IPS DF 6.9 (cell line): ENCODE measurements around the gene KRTAP10-9.
"Not testable (repeated sequence)": the region's sequence is repeated elsewhere in the genome, so short reads cannot be mapped to it uniquely, and the experiment has no call there.

Experiments
- DNase-seq: peaks from one replicate; pipeline ENCODE4 v3.0.0-alpha.2; 2013; ENCODE audit warnings: low read depth, low spot score
- H3K27ac ChIP-seq: one replicate; pipeline ENCODE4 v1.5.1; 2013; ENCODE audit warnings: low read length, control low read depth
- H3K27me3 ChIP-seq: 2 replicates; pipeline ENCODE4 v1.6.1; 2013; ENCODE audit warnings: mild to moderate bottlenecking, low read length; ENCODE audit not compliant: control insufficient read depth, insufficient read depth
- H3K36me3 ChIP-seq: 2 replicates; pipeline ENCODE4 v1.6.1; 2013; ENCODE audit warnings: low read length; ENCODE audit not compliant: control insufficient read depth, insufficient read depth
- H3K4me1 ChIP-seq: 2 replicates; pipeline ENCODE4 v1.6.1; 2013; ENCODE audit warnings: low read length; ENCODE audit not compliant: control insufficient read depth, insufficient read depth
- H3K4me3 ChIP-seq: 2 replicates; pipeline ENCODE4 v1.5.1; 2013; ENCODE audit warnings: mild to moderate bottlenecking, low read length
- H3K9me3 ChIP-seq: 2 replicates; pipeline ENCODE4 v1.6.1; 2013; ENCODE audit warnings: low read length, inconsistent platforms; ENCODE audit not compliant: control insufficient read depth, insufficient read depth
- WGBS: extraction: QIAGEN DNeasy Blood & Tissue Kit; methylation state at CpG from one replicate; pipeline ENCODE4 v1.1.7; 2013; ENCODE audit warnings: mixed read lengths, missing lambda C conversion rate; ENCODE audit not compliant: insufficient read length, insufficient coverage; 5-methylcytosine and 5-hydroxymethylcytosine counted together

Gene KRTAP10-9

DNA sequence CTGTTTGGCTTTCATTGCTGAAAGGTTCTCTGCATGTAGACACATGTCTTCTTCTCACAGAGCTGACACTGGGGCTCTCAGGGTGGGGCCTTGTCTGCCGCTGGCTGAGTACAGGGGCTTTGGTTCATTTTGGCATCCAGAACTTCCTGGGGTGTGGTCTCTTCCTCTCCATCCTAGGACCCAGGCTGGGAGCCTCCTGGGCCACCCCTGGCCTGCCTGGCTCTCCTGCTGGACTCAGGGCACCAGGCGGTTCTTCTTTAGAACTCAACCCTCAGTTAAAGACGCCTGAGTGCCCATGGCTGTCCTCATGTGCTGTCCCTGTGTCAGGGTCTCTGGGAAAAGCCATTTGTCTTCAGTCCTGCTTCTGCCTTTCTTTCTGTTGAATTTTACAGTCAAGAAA, 41.0 kb upstream of the KRTAP10-9 start:
- Histone ChIP-seq H3K4me1 (no peaks in the 10 kb centered on the region; the same call in 1 of the 2 replicates), H3K27ac (no peak overlapping the region), H3K27me3 (no peaks in the 10 kb centered on the region), H3K4me3 (no peak overlapping the region), H3K9me3 (no peaks in the 10 kb centered on the region), H3K36me3 (no peaks in the 10 kb centered on the region)
- no peak for DNase-seq
- WGBS: no CpG with 5 or more reads among the region's 3 CpGs

DNA sequence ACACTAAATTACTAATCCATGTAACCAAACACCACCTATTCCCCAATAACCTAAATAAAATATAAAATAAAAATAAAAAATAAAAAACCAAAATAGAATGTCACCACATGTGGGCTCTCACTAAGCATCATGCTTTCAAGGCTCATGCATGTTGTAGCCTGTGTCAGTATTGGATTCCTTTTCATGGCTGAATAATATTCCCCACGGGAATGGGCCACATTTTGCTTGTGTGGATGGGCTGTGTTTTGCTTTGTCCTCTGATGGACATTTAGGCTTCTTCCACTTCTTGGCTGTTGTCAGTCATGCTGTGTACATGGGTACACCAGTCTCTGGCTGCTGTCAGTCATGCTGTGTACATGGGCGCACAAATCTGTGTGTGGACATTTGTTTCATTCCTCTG, 37.8 kb upstream of the KRTAP10-9 start:
- DNase-seq: no peak
- H3K4me1 ChIP-seq: peaks cover 7% of the 10 kb centered on the region
- no peak overlapping the region for H3K4me3 ChIP-seq
- no CpG with 5 or more reads among the region's 2 CpGs for WGBS
- no peaks in the 10 kb centered on the region for H3K27me3 ChIP-seq
- H3K36me3 ChIP-seq: no peaks in the 10 kb centered on the region
- no peaks in the 10 kb centered on the region for H3K9me3 ChIP-seq
- no peak overlapping the region for H3K27ac ChIP-seq

DNA sequence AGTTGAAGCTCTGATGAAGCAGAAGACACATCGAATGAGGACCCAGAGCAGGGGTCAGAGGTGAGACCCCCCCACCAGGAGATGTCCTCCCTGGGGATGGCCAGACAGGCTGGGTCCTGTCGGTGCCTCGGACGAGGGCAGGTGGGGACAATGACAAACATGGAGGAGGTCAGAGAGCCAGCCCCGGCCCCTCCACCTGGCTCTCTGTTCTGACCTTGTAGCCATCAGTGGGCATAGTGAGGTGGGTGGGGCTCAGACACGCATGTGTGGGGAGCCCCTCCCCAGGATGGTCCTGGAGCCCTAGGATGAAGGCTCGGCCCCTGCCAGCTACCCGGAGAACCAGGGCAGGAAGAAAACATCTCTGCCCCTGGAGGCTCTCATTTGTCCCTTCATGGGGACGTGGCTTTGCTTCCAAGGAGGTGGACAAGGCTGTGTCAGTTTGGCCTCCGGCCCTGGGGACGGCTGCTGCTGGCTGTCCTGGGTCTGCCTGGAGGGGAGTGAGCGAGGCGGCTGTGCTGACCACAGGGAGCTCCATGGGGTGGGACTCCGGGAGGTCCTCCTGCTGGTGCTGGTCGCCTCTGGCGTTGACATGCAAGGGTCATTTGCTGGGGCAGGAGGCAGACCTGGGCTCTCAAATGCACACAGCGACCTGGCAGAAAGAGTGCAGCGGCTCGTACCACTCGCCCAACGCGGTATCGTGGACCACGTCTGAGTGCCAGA, 37.1 kb upstream of the KRTAP10-9 start:
- peaks cover 7% of the 10 kb centered on the region for H3K4me1 ChIP-seq
- no peaks in the 10 kb centered on the region for H3K27me3 ChIP-seq
- no CpG with 5 or more reads among the region's 24 CpGs for WGBS

DNA sequence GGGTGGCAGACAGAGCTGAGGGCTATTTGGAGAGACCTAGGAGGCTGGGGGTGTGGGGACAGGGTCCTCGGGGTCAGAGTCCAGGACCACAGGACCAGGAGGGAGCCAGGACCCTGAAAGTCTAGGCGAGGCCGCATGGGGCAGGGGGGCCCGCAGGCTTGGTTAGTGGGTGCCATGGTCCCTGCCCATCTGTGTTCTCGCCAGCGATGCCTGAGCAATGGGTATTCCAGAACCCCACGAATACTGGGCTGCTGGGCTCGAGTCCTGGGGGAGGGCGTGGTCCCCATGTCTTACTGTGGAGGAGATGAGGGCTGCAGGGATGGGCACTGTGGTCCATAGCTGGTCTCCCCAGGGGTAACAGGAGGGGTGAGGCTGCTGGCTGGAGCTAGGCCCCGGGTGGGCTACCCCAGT, 36.6 kb upstream of the KRTAP10-9 start:
- DNase-seq: no peak
- Histone ChIP-seq H3K36me3 (no peaks in the 10 kb centered on the region), H3K27ac (no peak overlapping the region), H3K4me3 (no peak overlapping the region), H3K4me1 (peaks cover 7% of the 10 kb centered on the region), H3K27me3 (no peaks in the 10 kb centered on the region), H3K9me3 (no peaks in the 10 kb centered on the region)
- no CpG with 5 or more reads among the region's 10 CpGs for WGBS

More for the DNA sequence above, 37.1 kb upstream of the KRTAP10-9 start:
- H3K36me3 ChIP-seq: no peaks in the 10 kb centered on the region
- no peak for DNase-seq
- no peaks in the 10 kb centered on the region for H3K9me3 ChIP-seq
- no peak overlapping the region for H3K4me3 ChIP-seq
- no peak overlapping the region for H3K27ac ChIP-seq

GRCh38 chr21:44590897-44591800, 35.7 kb upstream of the KRTAP10-9 start:
- H3K36me3 ChIP-seq, H3K4me3 ChIP-seq, H3K27me3 ChIP-seq, H3K9me3 ChIP-seq, DNase-seq, H3K4me1 ChIP-seq, H3K27ac ChIP-seq: not testable (repeated sequence)
- WGBS: no CpG with 5 or more reads among the region's 19 CpGs

GRCh38 chr21:44591801-44592130, 35.1 kb upstream of the KRTAP10-9 start:
- H3K4me1 ChIP-seq, H3K9me3 ChIP-seq, H3K4me3 ChIP-seq, DNase-seq, H3K27ac ChIP-seq, H3K36me3 ChIP-seq, H3K27me3 ChIP-seq: not testable (repeated sequence)
- WGBS: no CpG with 5 or more reads among the region's 4 CpGs

- no peaks in the 10 kb centered on the region for H3K27me3 ChIP-seq
- peaks cover 7% of the 10 kb centered on the region for H3K4me1 ChIP-seq
- no peak for DNase-seq
- no peaks in the 10 kb centered on the region for H3K9me3 ChIP-seq
- no peak within 1 kb of the TSS for H3K4me3 ChIP-seq
- H3K36me3 ChIP-seq: no peaks in the 10 kb centered on the region
- H3K27ac ChIP-seq: no peak within 1 kb of the TSS
- WGBS: no CpG with 5 or more reads among the region's 33 CpGs
Observed at GRCh38 chr21:44592446-44593311, 34.2 kb upstream of the KRTAP10-9 start, which contains the start of gene KRTAP10-6. Gene KRTAP10-6 (minus strand): TSS chr21:44592505. CDS start chr21:44592484, 21 bp downstream.

DNA sequence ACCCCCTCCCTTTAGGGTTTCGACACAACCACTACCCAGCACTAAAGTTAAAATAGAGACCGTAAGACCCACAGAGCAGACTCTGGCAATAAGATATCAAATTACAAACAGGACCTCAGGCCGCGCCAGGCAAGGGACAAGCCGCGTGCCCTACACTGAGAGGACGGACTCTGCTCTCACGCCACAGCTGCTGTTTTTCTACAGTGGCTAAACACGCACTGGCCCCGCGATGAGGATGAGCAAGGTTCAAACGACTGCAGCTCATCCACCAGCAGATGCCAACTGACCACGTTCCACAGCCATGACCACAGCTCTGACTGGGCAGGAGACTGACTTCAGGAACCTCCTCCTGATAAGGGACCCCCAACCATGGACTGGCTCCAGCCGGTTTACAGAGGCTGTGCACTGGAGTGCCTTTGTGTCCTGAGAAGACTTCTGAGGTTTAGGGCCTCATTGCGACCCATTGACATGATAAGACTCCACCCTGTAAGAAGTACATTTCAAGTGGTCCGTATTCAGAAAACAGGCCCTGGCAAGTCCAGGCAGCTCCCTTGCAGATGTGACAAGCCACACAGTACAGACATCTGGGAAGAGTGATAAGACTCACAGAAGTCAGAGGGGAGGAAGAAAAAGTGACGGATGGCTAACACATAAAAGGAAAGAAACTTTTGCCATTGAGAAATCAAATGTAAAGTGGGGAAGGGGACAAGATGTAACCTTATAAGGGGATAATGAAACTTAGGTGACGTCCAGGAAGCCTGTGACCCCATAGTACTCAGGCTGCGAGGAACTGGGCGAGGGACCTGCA, 33.1 kb upstream of the KRTAP10-9 start:
- peaks cover 7% of the 10 kb centered on the region for H3K4me1 ChIP-seq
- no peak for DNase-seq
- no CpG with 5 or more reads among the region's 20 CpGs for WGBS
- H3K36me3 ChIP-seq: no peaks in the 10 kb centered on the region
- H3K9me3 ChIP-seq: no peaks in the 10 kb centered on the region
- no peaks in the 10 kb centered on the region for H3K27me3 ChIP-seq
- no peak overlapping the region for H3K27ac ChIP-seq
- no peak overlapping the region for H3K4me3 ChIP-seq

- Histone ChIP-seq H3K27ac (no peak overlapping the region), H3K4me3 (no peak overlapping the region), H3K9me3 (no peaks in the 10 kb centered on the region), H3K36me3 (no peaks in the 10 kb centered on the region), H3K4me1 (peaks cover 7% of the 10 kb centered on the region), H3K27me3 (no peaks in the 10 kb centered on the region)
- DNase-seq: no peak
- no CpG with 5 or more reads among the region's 12 CpGs for WGBS
Observed at GRCh38 chr21:44594406-44594916, 32.4 kb upstream of the KRTAP10-9 start.
